Measurements from ENCODE around the gene WDR43.

WDR43 gene

GRCh38 chr2:28948160-28948559, 53.7 kb downstream of the WDR43 start:
- TF ChIP-seq GLIS3 (CRISPR knock-in tag; IDR thresholded peaks at IDR 0.05) (no peak), ESRRG (CRISPR knock-in tag; IDR thresholded peaks at IDR 0.05) (no peak), ZFP30 (CRISPR knock-in tag; IDR thresholded peaks at IDR 0.05) (no peak), ZNF70 (CRISPR knock-in tag; IDR thresholded peaks at IDR 0.05) (no peak), OSR1 (CRISPR knock-in tag; IDR thresholded peaks at IDR 0.05) (no peak), CSDC2 (CRISPR knock-in tag; IDR thresholded peaks at IDR 0.05) (no peak), ARNTL (CRISPR knock-in tag; IDR thresholded peaks at IDR 0.05; ENCODE audit: borderline replicate concordance, low read depth) (no peak), ISL1 (CRISPR knock-in tag; IDR thresholded peaks at IDR 0.05) (no peak), BACH2 (CRISPR knock-in tag; IDR thresholded peaks at IDR 0.05; ENCODE audit: borderline replicate concordance) (no peak), RARB (CRISPR knock-in tag; IDR thresholded peaks at IDR 0.05) (no peak), PATZ1 (CRISPR knock-in tag; IDR thresholded peaks at IDR 0.05; ENCODE audit: borderline replicate concordance) (no peak), SNAI2 (CRISPR knock-in tag; IDR thresholded peaks at IDR 0.05) (no peak), TCF4 (CRISPR knock-in tag; IDR thresholded peaks at IDR 0.05; ENCODE audit: borderline replicate concordance) (no peak), ZNF565 (CRISPR knock-in tag; conservative IDR thresholded peaks at IDR 0.05; ENCODE audit: low read depth) (no peak), CSRNP3 (CRISPR knock-in tag; IDR thresholded peaks at IDR 0.05) (no peak), CREB5 (CRISPR knock-in tag; IDR thresholded peaks at IDR 0.05; ENCODE audit: low read depth) (no peak), ZFP3 (CRISPR knock-in tag; IDR thresholded peaks at IDR 0.05) (no peak)
- ATAC-seq: no peak

- TF ChIP-seq GLIS3 (CRISPR knock-in tag; IDR thresholded peaks at IDR 0.05) (no peak), ZNF70 (CRISPR knock-in tag; IDR thresholded peaks at IDR 0.05) (no peak), BACH2 (CRISPR knock-in tag; IDR thresholded peaks at IDR 0.05; ENCODE audit: borderline replicate concordance) (no peak), ISL1 (CRISPR knock-in tag; IDR thresholded peaks at IDR 0.05) (no peak), PATZ1 (CRISPR knock-in tag; IDR thresholded peaks at IDR 0.05; ENCODE audit: borderline replicate concordance) (no peak), ZNF565 (CRISPR knock-in tag; conservative IDR thresholded peaks at IDR 0.05; ENCODE audit: low read depth) (no peak), ESRRG (CRISPR knock-in tag; IDR thresholded peaks at IDR 0.05) (no peak), CSDC2 (CRISPR knock-in tag; IDR thresholded peaks at IDR 0.05) (no peak), TOX (CRISPR knock-in tag; IDR thresholded peaks at IDR 0.05; ENCODE audit: borderline replicate concordance) (no peak), OSR1 (CRISPR knock-in tag; IDR thresholded peaks at IDR 0.05) (no peak), TSHZ2 (CRISPR knock-in tag; IDR thresholded peaks at IDR 0.05) (no peak), ZFP3 (CRISPR knock-in tag; IDR thresholded peaks at IDR 0.05) (no peak), ZNF8 (CRISPR knock-in tag; IDR thresholded peaks at IDR 0.05) (no peak), ZC3H10 (CRISPR knock-in tag; IDR thresholded peaks at IDR 0.05) (no peak), RARB (CRISPR knock-in tag; IDR thresholded peaks at IDR 0.05) (no peak), ZFP30 (CRISPR knock-in tag; IDR thresholded peaks at IDR 0.05) (no peak), ARNTL (CRISPR knock-in tag; IDR thresholded peaks at IDR 0.05; ENCODE audit: borderline replicate concordance, low read depth) (no peak), CSRNP3 (CRISPR knock-in tag; IDR thresholded peaks at IDR 0.05) (no peak)
- no peak for ATAC-seq
Measured at GRCh38 chr2:28949190-28949589, 54.7 kb downstream of the WDR43 start.

All from SK-N-SH treated with all-trans-retinoic acid at 6 μM for 48 hours (cell line).